Mesenteric fat pad (tissue), 1 donor: ENCODE measurements around the gene TRIM44. TPM values are rescaled to one million over a fixed set of nuclear protein-coding genes. Genes with fewer than 3 reads are reported as not detected.
"Not testable (repeated sequence)": the region's sequence is repeated elsewhere in the genome, so short reads cannot be mapped to it uniquely, and the experiment has no call there.

Experiments
- DNase-seq: peaks from one replicate; pipeline ENCODE4 v3.0.0-alpha.2; 2020; ENCODE audit warnings: low spot score
- total RNA-seq: library from RNA; stranded (reverse); fragmentation: NEBNext Ultra II Directional; extraction: Animal tissue kit (Norgen Biotek cat#: 25700); gene quantifications from one replicate; pipeline ENCODE4 v1.2.1, GENCODE V29; 2021
- donor health status: DM: yes; HTN: yes; CAD: no.

TRIM44 gene
- total RNA-seq, 1 donor from 2014 or later: 74.0 TPM

GRCh38 chr11:35750315-35750714 lies 87.7 kb downstream of the TRIM44 start:
- no peak for DNase-seq

- no peak for DNase-seq
Measured at GRCh38 chr11:35750981-35751663, 88.5 kb downstream of the TRIM44 start.

- no peak for DNase-seq
Measured at GRCh38 chr11:35751664-35752061, 89.1 kb downstream of the TRIM44 start.

- DNase-seq: no peak
Measured at GRCh38 chr11:35752115-35752514, 89.5 kb downstream of the TRIM44 start.

- DNase-seq: not testable (repeated sequence)
Measured at GRCh38 chr11:35753573-35753972, 91.0 kb downstream of the TRIM44 start.

GRCh38 chr11:35759951-35760350 lies 97.4 kb downstream of the TRIM44 start:
- not testable (repeated sequence) for DNase-seq

- no peak for DNase-seq
Measured at GRCh38 chr11:35761899-35762298, 99.3 kb downstream of the TRIM44 start.

GRCh38 chr11:35763301-35763700 lies 100.7 kb downstream of the TRIM44 start:
- no peak for DNase-seq

- no peak for DNase-seq
Measured at GRCh38 chr11:35763765-35764164, 101.2 kb downstream of the TRIM44 start.

- no peak for DNase-seq
Measured at GRCh38 chr11:35764417-35764816, 101.8 kb downstream of the TRIM44 start.

- no peak for DNase-seq
Measured at GRCh38 chr11:35765211-35765610, 102.6 kb downstream of the TRIM44 start.

GRCh38 chr11:35766651-35767050 lies 104.1 kb downstream of the TRIM44 start:
- DNase-seq: no peak

- DNase-seq: not testable (repeated sequence)
Measured at GRCh38 chr11:35770425-35770824, 107.8 kb downstream of the TRIM44 start.

GRCh38 chr11:35771722-35772121 lies 109.1 kb downstream of the TRIM44 start:
- no peak for DNase-seq

- DNase-seq: not testable (repeated sequence)
Measured at GRCh38 chr11:35777241-35777640, 114.7 kb downstream of the TRIM44 start.

- not testable (repeated sequence) for DNase-seq
Measured at GRCh38 chr11:35778943-35779342, 116.4 kb downstream of the TRIM44 start.

- DNase-seq: no peak
Measured at GRCh38 chr11:35779409-35779808, 116.8 kb downstream of the TRIM44 start.

- no peak for DNase-seq
Measured at GRCh38 chr11:35780951-35781860, 118.6 kb downstream of the TRIM44 start.

- no peak for DNase-seq
Measured at GRCh38 chr11:35781861-35782470, 119.4 kb downstream of the TRIM44 start.

- DNase-seq: no peak
Measured at GRCh38 chr11:35783809-35784208, 121.2 kb downstream of the TRIM44 start.

- DNase-seq: no peak
Measured at GRCh38 chr11:35784699-35785098, 122.1 kb downstream of the TRIM44 start.
